ENCODE data around the gene HES5. TPM values are rescaled to one million over a fixed set of nuclear protein-coding genes. Genes with fewer than 3 reads are reported as not detected.

Gene HES5
- total and polyA plus RNA-seq, 10 donors, result 0.36 to 0.54 (median 0.38) TPM; not detected in 5

DNA sequence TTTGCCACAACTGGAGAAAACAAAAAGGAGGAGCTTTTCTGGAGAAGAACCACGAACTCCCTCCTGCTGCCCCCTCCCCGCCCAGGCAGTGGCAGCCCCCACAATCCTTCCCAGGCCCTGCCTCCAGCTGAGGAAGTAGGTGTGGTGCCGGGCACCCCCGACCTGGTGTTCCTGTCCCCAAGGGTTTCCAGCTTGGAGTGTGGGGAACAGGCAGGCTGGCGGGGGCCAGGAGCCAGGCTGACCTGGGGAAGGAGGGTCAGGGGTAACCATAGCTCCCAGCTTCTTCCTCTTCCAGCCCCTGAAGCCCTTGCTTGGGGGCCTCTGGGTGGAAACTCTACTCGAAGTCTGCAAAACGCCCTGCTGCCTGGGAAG is 4.2 kb upstream of the HES5 start:
- H3K4me3 ChIP-seq, result no peak overlapping the region
- no peaks in the 10 kb centered on the region for H3K36me3 ChIP-seq
- peaks cover 0 to 75% (median 29%) of the 10 kb centered on the region in 7 donors for H3K27me3 ChIP-seq (replicated peaks in 1 of 7)
- 12 to 32% (median 20%) methylated on average over 5 to 7 of the region's 7 CpGs for WGBS, 5 donors
- no peak for DNase-seq
- peak overlapping the region in 5 of 8 donors; percentile 42 to 66 (median 45) for H3K27ac ChIP-seq
- H3K4me1 ChIP-seq, result peaks cover 5 to 68% (median 44%) of the 10 kb centered on the region in 6 donors
- H3K9me3 ChIP-seq, result no peaks in the 10 kb centered on the region
- no peak for TF ChIP-seq POLR2A (IDR thresholded peaks at IDR 0.05)
- TF ChIP-seq, protein P1, sequence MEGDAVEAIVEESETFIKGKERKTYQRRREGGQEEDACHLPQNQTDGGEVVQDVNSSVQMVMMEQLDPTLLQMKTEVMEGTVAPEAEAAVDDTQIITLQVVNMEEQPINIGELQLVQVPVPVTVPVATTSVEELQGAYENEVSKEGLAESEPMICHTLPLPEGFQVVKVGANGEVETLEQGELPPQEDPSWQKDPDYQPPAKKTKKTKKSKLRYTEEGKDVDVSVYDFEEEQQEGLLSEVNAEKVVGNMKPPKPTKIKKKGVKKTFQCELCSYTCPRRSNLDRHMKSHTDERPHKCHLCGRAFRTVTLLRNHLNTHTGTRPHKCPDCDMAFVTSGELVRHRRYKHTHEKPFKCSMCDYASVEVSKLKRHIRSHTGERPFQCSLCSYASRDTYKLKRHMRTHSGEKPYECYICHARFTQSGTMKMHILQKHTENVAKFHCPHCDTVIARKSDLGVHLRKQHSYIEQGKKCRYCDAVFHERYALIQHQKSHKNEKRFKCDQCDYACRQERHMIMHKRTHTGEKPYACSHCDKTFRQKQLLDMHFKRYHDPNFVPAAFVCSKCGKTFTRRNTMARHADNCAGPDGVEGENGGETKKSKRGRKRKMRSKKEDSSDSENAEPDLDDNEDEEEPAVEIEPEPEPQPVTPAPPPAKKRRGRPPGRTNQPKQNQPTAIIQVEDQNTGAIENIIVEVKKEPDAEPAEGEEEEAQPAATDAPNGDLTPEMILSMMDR (IDR thresholded peaks at IDR 0.05 in 8 of 11, conservative IDR thresholded peaks at IDR 0.05 in 3 of 11), result no peak
- peak; percentile 44 to 73 (median 71) for TF ChIP-seq POLR2AphosphoS5 (IDR thresholded peaks at IDR 0.05)
- intact Hi-C loops (cut with DNase I; ENCODE audit: low total_unique reads), result no loop called here

DNA sequence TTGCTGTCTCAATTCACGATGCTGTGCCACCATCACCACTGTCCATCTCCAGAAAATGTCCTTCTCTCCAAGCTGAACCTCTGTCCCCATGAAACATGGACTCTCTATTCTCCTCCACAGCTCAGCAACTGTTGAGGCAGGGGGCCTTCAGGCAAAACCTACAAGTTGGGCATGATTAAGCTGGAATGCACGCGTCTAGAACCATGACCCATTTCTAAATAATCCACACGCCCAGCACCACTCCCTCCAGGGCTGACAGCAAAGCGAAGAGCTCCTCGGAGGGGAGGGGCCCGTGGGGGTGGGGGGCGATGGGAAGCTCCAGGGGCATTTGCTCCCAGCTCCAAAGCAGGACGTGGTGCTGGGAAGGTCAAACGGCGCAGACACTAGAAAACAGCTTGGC is 3.3 kb upstream of the HES5 start:
- H3K27me3 ChIP-seq (replicated peaks in 1 of 7), result peaks cover 0 to 80% (median 29%) of the 10 kb centered on the region in 7 donors
- no peaks in the 10 kb centered on the region for H3K36me3 ChIP-seq
- H3K4me3 ChIP-seq, result no peak overlapping the region
- TF ChIP-seq POLR2A (IDR thresholded peaks at IDR 0.05) (no peak), POLR2AphosphoS5 (IDR thresholded peaks at IDR 0.05) (no peak)
- TF ChIP-seq, protein P1 (IDR thresholded peaks at IDR 0.05 in 8 of 11, conservative IDR thresholded peaks at IDR 0.05 in 3 of 11), result no peak
- peak overlapping the region in 1 of 8 donors; percentile 56 for H3K27ac ChIP-seq
- no peak for DNase-seq
- intact Hi-C loops (cut with DNase I; ENCODE audit: low total_unique reads), result no loop called here
- 77 to 91% (median 88%) methylated on average over 11 of the region's 11 CpGs for WGBS, 5 donors
- no peaks in the 10 kb centered on the region for H3K9me3 ChIP-seq
- peaks cover 13 to 77% (median 53%) of the 10 kb centered on the region in 6 donors for H3K4me1 ChIP-seq

GRCh38 chr1:2532485-2533160 is 2.6 kb upstream of the HES5 start:
- DNase-seq, result no peak
- 70 to 88% (median 83%) methylated on average over 13 to 23 of the region's 23 CpGs for WGBS, 5 donors
- peaks cover 0 to 87% (median 29%) of the 10 kb centered on the region in 7 donors for H3K27me3 ChIP-seq (replicated peaks in 1 of 7)
- no peaks in the 10 kb centered on the region for H3K36me3 ChIP-seq
- H3K4me3 ChIP-seq, result no peak overlapping the region
- H3K4me1 ChIP-seq, result peaks cover 13 to 81% (median 57%) of the 10 kb centered on the region in 6 donors
- TF ChIP-seq POLR2AphosphoS5 (IDR thresholded peaks at IDR 0.05) (no peak), POLR2A (IDR thresholded peaks at IDR 0.05) (no peak)
- TF ChIP-seq, protein P1 (IDR thresholded peaks at IDR 0.05 in 8 of 11, conservative IDR thresholded peaks at IDR 0.05 in 3 of 11), result no peak
- no peak overlapping the region for H3K27ac ChIP-seq
- no peaks in the 10 kb centered on the region for H3K9me3 ChIP-seq
- intact Hi-C loops (cut with DNase I; ENCODE audit: low total_unique reads), result no loop called here

GRCh38 chr1:2530513-2531361 is 674 bp upstream of the HES5 start:
- Histone ChIP-seq H3K36me3 (no peaks in the 10 kb centered on the region), H3K27me3 (replicated peaks in 1 of 7) (peaks cover 0 to 86% (median 29%) of the 10 kb centered on the region in 7 donors), H3K4me3 (peak overlapping the region in 7 of 8 donors; percentile 28 to 70 (median 40)), H3K9me3 (no peaks in the 10 kb centered on the region), H3K27ac (peak overlapping the region in 3 of 8 donors; percentile 24 to 64 (median 44)), H3K4me1 (peaks cover 20 to 82% (median 64%) of the 10 kb centered on the region in 6 donors)
- intact Hi-C loops (cut with DNase I; ENCODE audit: low total_unique reads), result no loop called here
- 14 to 34% (median 16%) methylated on average over 11 to 30 of the region's 30 CpGs for WGBS, 5 donors
- no peak for DNase-seq
- TF ChIP-seq, protein P1 (IDR thresholded peaks at IDR 0.05 in 8 of 11, conservative IDR thresholded peaks at IDR 0.05 in 3 of 11), result no peak
- TF ChIP-seq POLR2A (IDR thresholded peaks at IDR 0.05) (no peak), POLR2AphosphoS5 (IDR thresholded peaks at IDR 0.05) (no peak)

Data from spleen (tissue), 11 donors.